ENCODE results near the gene FUCA2. TPM values are rescaled to one million over a fixed set of nuclear protein-coding genes. Genes with fewer than 3 reads are reported as not detected.

The FUCA2 gene
- total and polyA plus RNA-seq, 4 donors: 17.4 to 36.6 (median 26.9) TPM

DNA sequence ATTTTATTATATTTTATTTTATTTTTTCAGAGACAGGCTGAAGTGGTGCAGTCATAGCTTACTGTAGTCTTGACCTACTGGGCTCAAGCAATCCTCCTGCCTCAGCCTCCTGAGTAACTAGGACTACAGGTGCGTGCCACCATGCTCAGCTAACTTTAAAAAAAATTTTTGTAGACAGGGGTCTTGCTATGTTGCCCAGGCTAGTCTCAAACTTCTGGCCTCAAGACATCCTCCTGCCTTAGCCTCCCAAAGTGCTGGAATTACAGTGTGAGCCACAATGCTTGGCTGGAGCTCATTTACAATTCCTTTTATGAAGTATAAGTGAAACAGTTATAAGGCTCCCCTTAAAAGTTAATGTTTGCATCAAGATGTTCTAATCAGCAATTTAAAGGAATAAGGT lies 14.5 kb downstream of the FUCA2 start:
- peaks cover 0 to 2% of the 10 kb centered on the region in 2 donors for H3K36me3 ChIP-seq (ENCODE audit: control insufficient read depth in 1 of 2, insufficient read depth in 2 of 2, low read length in 1 of 2)

DNA sequence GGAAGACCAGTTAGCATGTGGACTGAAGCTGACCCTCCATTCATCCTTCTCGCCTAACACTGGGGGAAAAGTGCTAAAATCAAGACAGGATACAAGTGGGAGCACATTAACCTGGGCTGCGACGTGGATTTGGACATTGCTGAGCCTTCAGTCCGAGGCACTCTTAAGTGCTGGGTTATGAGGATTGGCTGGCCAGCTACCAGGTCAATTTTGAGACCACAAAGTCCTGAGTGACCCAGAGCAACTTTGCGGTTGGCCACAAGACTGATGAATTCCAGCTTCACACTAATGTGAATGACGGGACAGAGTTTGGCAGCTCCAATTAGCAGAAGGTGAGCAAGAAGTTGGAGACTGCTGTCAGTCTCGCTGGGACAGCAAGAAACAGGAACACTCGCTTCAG lies 20.7 kb downstream of the FUCA2 start:
- intact Hi-C loops (cut with DNase I): no loop called here
- Histone ChIP-seq H3K4me1 (ENCODE audit: control insufficient read depth in 1 of 2, insufficient read depth in 2 of 2, low read length in 2 of 2) (no peaks in the 10 kb centered on the region), H3K4me3 (ENCODE audit: low read length in 2 of 2) (no peak overlapping the region), H3K27ac (ENCODE audit: low read depth in 1 of 2, low read length in 2 of 2) (no peak overlapping the region), H3K36me3 (ENCODE audit: control insufficient read depth in 1 of 2, insufficient read depth in 2 of 2, low read length in 1 of 2) (peaks cover 0 to 2% of the 10 kb centered on the region in 2 donors), H3K9me3 (ENCODE audit: control insufficient read depth, low read length) (no peaks in the 10 kb centered on the region), H3K27me3 (ENCODE audit: control insufficient read depth in 1 of 2, insufficient read depth in 2 of 2, low read length in 1 of 2) (no peaks in the 10 kb centered on the region)
- DNase-seq: no peak
- ATAC-seq (ENCODE audit: low FRiP score): no peak
- WGBS, 2 donors: 93 to 95% methylated on average over 8 of the region's 8 CpGs

More for the DNA sequence above, 14.5 kb downstream of the FUCA2 start:
- ATAC-seq (ENCODE audit: low FRiP score) (no peak), DNase-seq (no peak)
- no peaks in the 10 kb centered on the region for H3K27me3 ChIP-seq (ENCODE audit: control insufficient read depth in 1 of 2, insufficient read depth in 2 of 2, low read length in 1 of 2)
- H3K27ac ChIP-seq (ENCODE audit: low read depth in 1 of 2, low read length in 2 of 2): no peak overlapping the region
- no peaks in the 10 kb centered on the region for H3K4me1 ChIP-seq (ENCODE audit: control insufficient read depth in 1 of 2, insufficient read depth in 2 of 2, low read length in 2 of 2)
- H3K4me3 ChIP-seq (ENCODE audit: low read length in 2 of 2): no peak overlapping the region
- H3K9me3 ChIP-seq (ENCODE audit: control insufficient read depth, low read length): no peaks in the 10 kb centered on the region
- intact Hi-C loops (cut with DNase I): no loop called here
- 95 to 100% methylated on average over 1 of the region's 1 CpG for WGBS, 2 donors

DNA sequence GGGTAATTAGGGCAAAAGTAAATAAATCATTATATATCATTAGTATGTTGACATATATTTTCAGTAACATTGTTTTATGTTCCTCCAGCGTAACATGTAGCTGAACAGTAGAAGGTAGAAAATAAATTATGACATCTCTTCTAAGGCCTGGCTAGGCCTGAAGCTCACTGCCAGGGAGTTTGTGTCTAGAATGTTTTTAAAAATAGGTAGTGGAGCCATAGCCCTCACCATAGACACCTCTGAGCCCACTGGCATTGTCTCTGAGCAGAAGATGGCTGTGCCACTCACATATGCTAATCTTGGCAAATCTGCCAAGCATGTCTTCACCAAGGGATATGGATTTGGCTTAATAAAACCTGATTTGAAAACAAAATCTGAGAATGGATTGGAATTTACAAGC lies 21.3 kb downstream of the FUCA2 start:
- DNase-seq (no peak), ATAC-seq (ENCODE audit: low FRiP score) (no peak)
- Histone ChIP-seq H3K36me3 (ENCODE audit: control insufficient read depth in 1 of 2, insufficient read depth in 2 of 2, low read length in 1 of 2) (peaks cover 0 to 2% of the 10 kb centered on the region in 2 donors), H3K27ac (ENCODE audit: low read depth in 1 of 2, low read length in 2 of 2) (no peak overlapping the region), H3K9me3 (ENCODE audit: control insufficient read depth, low read length) (no peaks in the 10 kb centered on the region), H3K4me1 (ENCODE audit: control insufficient read depth in 1 of 2, insufficient read depth in 2 of 2, low read length in 2 of 2) (no peaks in the 10 kb centered on the region), H3K27me3 (ENCODE audit: control insufficient read depth in 1 of 2, insufficient read depth in 2 of 2, low read length in 1 of 2) (no peaks in the 10 kb centered on the region), H3K4me3 (ENCODE audit: low read length in 2 of 2) (no peak overlapping the region)
- intact Hi-C loops (cut with DNase I): no loop called here
- 95 to 97% methylated on average over 1 of the region's 1 CpG for WGBS, 2 donors

DNA sequence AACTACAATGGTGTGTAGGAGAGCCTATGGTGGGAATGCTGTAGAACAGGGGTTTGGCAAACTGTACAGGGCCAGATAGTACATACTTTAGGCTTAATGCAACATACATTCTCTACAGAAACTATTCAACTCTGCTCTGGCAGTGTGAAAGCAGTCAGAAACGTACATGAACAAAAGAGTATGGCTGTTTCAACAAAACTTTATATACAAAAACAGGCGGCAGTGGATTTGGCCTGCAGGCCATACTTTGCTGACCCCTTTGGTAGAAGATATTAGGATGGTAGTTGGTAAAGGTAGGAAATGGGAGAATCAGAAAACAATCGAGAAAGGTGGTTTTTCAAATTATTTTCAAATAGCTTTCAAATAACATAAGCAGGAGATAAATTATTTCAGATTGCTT lies 24.8 kb downstream of the FUCA2 start:
- no peaks in the 10 kb centered on the region for H3K9me3 ChIP-seq (ENCODE audit: control insufficient read depth, low read length)
- H3K36me3 ChIP-seq (ENCODE audit: control insufficient read depth in 1 of 2, insufficient read depth in 2 of 2, low read length in 1 of 2): peaks cover 0 to 4% of the 10 kb centered on the region in 2 donors
- H3K4me3 ChIP-seq (ENCODE audit: low read length in 2 of 2): no peak overlapping the region
- no peak overlapping the region for H3K27ac ChIP-seq (ENCODE audit: low read depth in 1 of 2, low read length in 2 of 2)
- intact Hi-C loops (cut with DNase I): no loop called here
- WGBS, 2 donors: 87% methylated on average over 3 of the region's 3 CpGs
- no peaks in the 10 kb centered on the region for H3K4me1 ChIP-seq (ENCODE audit: control insufficient read depth in 1 of 2, insufficient read depth in 2 of 2, low read length in 2 of 2)
- H3K27me3 ChIP-seq (ENCODE audit: control insufficient read depth in 1 of 2, insufficient read depth in 2 of 2, low read length in 1 of 2): no peaks in the 10 kb centered on the region
- no peak for DNase-seq
- no peak for ATAC-seq (ENCODE audit: low FRiP score)

DNA sequence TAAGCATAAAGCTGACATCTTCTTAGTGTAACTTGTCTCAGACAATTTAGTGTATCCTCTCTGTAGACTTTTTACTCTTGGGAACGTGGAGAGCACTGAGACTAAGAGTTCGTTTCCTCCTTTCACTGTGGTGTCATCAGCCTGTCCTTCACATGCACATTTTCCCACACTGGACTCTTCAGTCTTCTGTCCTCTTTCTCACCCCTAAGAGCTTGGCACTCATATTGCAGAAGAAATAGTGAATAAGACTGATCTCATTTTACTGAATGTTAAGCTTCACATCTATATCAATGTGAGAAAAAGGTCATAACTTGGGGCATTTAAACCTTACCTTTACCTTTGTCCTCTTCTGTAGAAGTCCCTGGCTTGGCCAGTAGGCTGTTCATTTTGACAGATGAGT lies 25.6 kb downstream of the FUCA2 start:
- ATAC-seq (ENCODE audit: low FRiP score): no peak
- no peak for DNase-seq
- intact Hi-C loops (cut with DNase I): no loop called here
- H3K4me1 ChIP-seq (ENCODE audit: control insufficient read depth in 1 of 2, insufficient read depth in 2 of 2, low read length in 2 of 2): no peaks in the 10 kb centered on the region
- peaks cover 0 to 4% of the 10 kb centered on the region in 2 donors for H3K36me3 ChIP-seq (ENCODE audit: control insufficient read depth in 1 of 2, insufficient read depth in 2 of 2, low read length in 1 of 2)
- no peaks in the 10 kb centered on the region for H3K9me3 ChIP-seq (ENCODE audit: control insufficient read depth, low read length)
- no peak overlapping the region for H3K27ac ChIP-seq (ENCODE audit: low read depth in 1 of 2, low read length in 2 of 2)
- 79 to 85% methylated on average over 2 of the region's 2 CpGs for WGBS, 2 donors
- no peaks in the 10 kb centered on the region for H3K27me3 ChIP-seq (ENCODE audit: control insufficient read depth in 1 of 2, insufficient read depth in 2 of 2, low read length in 1 of 2)
- H3K4me3 ChIP-seq (ENCODE audit: low read length in 2 of 2): no peak overlapping the region

DNA sequence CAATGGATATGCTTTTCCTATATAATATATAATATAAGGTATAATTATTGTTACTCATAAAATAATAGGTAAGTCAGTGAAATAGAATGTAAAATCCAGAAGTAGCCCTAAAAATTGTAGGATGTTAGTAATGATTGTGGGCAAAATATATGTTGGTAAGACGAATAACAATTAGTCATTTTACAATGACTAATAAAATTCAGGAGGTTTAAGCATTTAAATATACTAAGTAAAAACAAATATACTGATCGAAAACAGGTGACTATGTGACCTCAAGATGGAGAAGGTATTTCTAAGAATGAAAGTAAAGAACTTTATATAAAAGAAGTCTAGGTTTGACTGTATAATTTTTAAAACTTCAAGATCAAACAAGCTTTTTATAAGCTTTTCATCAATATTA lies 28.9 kb downstream of the FUCA2 start:
- no peak overlapping the region for H3K27ac ChIP-seq (ENCODE audit: low read depth in 1 of 2, low read length in 2 of 2)
- 69 to 94% methylated on average over 2 of the region's 2 CpGs for WGBS, 2 donors

DNA sequence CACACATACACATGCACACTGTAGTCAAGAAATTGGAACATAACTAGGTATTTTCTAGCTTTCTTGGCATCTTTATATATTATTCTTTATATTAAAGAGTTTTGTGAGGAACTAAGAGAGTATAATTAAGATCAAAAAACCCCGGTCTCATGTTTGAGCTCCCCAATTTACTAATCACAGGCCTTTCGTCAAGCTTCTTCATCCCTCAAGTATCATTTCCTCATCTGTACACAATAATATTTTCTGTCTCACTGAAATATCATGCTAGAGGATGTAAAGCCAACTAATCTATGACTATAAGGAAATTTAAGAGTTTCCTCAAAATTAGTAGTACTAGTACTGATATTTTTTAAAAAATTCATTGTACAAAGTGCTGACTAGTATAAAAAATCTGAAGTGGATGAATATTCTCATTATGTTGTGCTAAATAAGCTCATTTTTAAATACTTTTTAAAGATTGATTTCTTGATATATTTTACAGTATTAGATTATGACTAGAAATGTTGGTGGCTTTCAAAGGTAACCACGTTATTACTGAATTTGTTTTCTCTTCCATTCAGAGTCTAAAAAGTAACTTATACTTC lies 32.9 kb downstream of the FUCA2 start:
- Histone ChIP-seq H3K4me3 (ENCODE audit: low read length in 2 of 2) (no peak overlapping the region), H3K27ac (ENCODE audit: low read depth in 1 of 2, low read length in 2 of 2) (no peak overlapping the region), H3K9me3 (ENCODE audit: control insufficient read depth, low read length) (no peaks in the 10 kb centered on the region), H3K4me1 (ENCODE audit: control insufficient read depth in 1 of 2, insufficient read depth in 2 of 2, low read length in 2 of 2) (no peaks in the 10 kb centered on the region), H3K27me3 (ENCODE audit: control insufficient read depth in 1 of 2, insufficient read depth in 2 of 2, low read length in 1 of 2) (no peaks in the 10 kb centered on the region), H3K36me3 (ENCODE audit: control insufficient read depth in 1 of 2, insufficient read depth in 2 of 2, low read length in 1 of 2) (peaks cover 0 to 3% of the 10 kb centered on the region in 2 donors)
- ATAC-seq (ENCODE audit: low FRiP score) (no peak), DNase-seq (no peak)
- WGBS, 2 donors: 93 to 94% methylated on average over 3 of the region's 3 CpGs
- intact Hi-C loops (cut with DNase I): no loop called here

More for the DNA sequence above, 28.9 kb downstream of the FUCA2 start:
- Histone ChIP-seq H3K9me3 (ENCODE audit: control insufficient read depth, low read length) (no peaks in the 10 kb centered on the region), H3K4me3 (ENCODE audit: low read length in 2 of 2) (no peak overlapping the region), H3K27me3 (ENCODE audit: control insufficient read depth in 1 of 2, insufficient read depth in 2 of 2, low read length in 1 of 2) (no peaks in the 10 kb centered on the region), H3K4me1 (ENCODE audit: control insufficient read depth in 1 of 2, insufficient read depth in 2 of 2, low read length in 2 of 2) (no peaks in the 10 kb centered on the region), H3K36me3 (ENCODE audit: control insufficient read depth in 1 of 2, insufficient read depth in 2 of 2, low read length in 1 of 2) (peaks cover 0 to 4% of the 10 kb centered on the region in 2 donors)
- ATAC-seq (ENCODE audit: low FRiP score) (no peak), DNase-seq (no peak)
- intact Hi-C loops (cut with DNase I): no loop called here

DNA sequence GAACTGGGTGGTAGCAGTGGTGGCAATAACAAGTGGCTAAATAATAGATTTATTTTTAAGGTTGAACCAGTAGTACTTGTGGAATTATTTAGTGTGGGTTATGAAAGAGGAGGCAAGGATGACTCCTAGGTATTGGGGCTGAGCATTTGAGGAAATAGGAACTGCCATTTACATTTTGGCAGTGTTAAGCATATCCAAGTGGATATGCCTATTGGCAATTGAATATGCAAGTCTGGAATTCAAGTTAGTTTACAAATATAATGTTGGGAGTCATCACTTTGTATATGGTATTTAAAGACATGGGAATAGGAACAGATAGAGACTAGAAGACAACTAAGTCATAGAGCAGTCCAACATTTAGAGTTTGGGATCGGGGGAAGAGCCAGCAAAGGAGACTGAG lies 35.0 kb downstream of the FUCA2 start:
- intact Hi-C loops (cut with DNase I): no loop called here
- no peak overlapping the region for H3K27ac ChIP-seq (ENCODE audit: low read depth in 1 of 2, low read length in 2 of 2)
- no peaks in the 10 kb centered on the region for H3K27me3 ChIP-seq (ENCODE audit: control insufficient read depth in 1 of 2, insufficient read depth in 2 of 2, low read length in 1 of 2)
- ATAC-seq (ENCODE audit: low FRiP score) (no peak), DNase-seq (no peak)
- H3K36me3 ChIP-seq (ENCODE audit: control insufficient read depth in 1 of 2, insufficient read depth in 2 of 2, low read length in 1 of 2): peaks cover 0 to 2% of the 10 kb centered on the region in 2 donors
- no peaks in the 10 kb centered on the region for H3K4me1 ChIP-seq (ENCODE audit: control insufficient read depth in 1 of 2, insufficient read depth in 2 of 2, low read length in 2 of 2)
- H3K9me3 ChIP-seq (ENCODE audit: control insufficient read depth, low read length): no peaks in the 10 kb centered on the region
- WGBS, 2 donors: 98 to 100% methylated on average over 1 of the region's 1 CpG
- no peak overlapping the region for H3K4me3 ChIP-seq (ENCODE audit: low read length in 2 of 2)

DNA sequence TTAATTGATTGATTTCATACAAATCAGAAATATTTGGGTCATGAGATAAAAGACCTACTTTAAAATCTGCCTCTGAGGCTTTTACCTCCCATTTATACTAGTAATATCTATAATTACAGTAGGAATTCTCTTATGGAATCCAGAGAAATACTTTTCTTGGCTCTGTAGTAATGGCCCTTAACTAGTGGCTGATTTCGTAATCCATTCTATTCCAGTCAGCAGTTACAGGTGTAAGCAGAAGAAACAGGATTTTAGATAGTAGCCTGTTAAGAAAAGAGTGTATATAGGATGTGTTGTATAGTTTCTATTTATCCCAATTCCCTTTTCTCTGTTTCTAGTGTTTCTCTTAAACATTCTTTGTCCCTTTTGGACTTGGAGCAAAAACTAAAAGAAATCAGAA lies 39.7 kb downstream of the FUCA2 start:
- DNase-seq (no peak), ATAC-seq (ENCODE audit: low FRiP score) (no peak)
- WGBS, 2 donors: 94 to 97% methylated on average over 1 of the region's 1 CpG
- no peak overlapping the region for H3K27ac ChIP-seq (ENCODE audit: low read depth in 1 of 2, low read length in 2 of 2)
- H3K4me3 ChIP-seq (ENCODE audit: low read length in 2 of 2): no peak overlapping the region
- H3K9me3 ChIP-seq (ENCODE audit: control insufficient read depth, low read length): no peaks in the 10 kb centered on the region
- no peaks in the 10 kb centered on the region for H3K4me1 ChIP-seq (ENCODE audit: control insufficient read depth in 1 of 2, insufficient read depth in 2 of 2, low read length in 2 of 2)
- peaks cover 0 to 4% of the 10 kb centered on the region in 2 donors for H3K36me3 ChIP-seq (ENCODE audit: control insufficient read depth in 1 of 2, insufficient read depth in 2 of 2, low read length in 1 of 2)
- intact Hi-C loops (cut with DNase I): no loop called here
- H3K27me3 ChIP-seq (ENCODE audit: control insufficient read depth in 1 of 2, insufficient read depth in 2 of 2, low read length in 1 of 2): no peaks in the 10 kb centered on the region
